HG03039 (cell line): Measurements from ENCODE around the gene DNTT.

Experiments used
- ATAC-seq: cut with Tn5 transposase; IDR thresholded peaks from one replicate; pipeline ENCODE4 v1.9.1; 2021; ENCODE audit warnings: mild to moderate bottlenecking, moderate library complexity; ENCODE audit not compliant: unreplicated experiment

Gene DNTT

GRCh38 chr10:96304230-96304629, at the start of gene DNTT:
Gene DNTT (plus strand): TSS chr10:96304434. CDS start chr10:96304498, 64 bp downstream.
- ATAC-seq = no peak

- ATAC-seq = no peak
Observed at GRCh38 chr10:96254976-96255375, 49.3 kb upstream of the DNTT start.

- no peak for ATAC-seq
Observed at GRCh38 chr10:96255549-96256333, 48.5 kb upstream of the DNTT start.

- ATAC-seq = no peak
Observed at GRCh38 chr10:96257944-96258343, 46.3 kb upstream of the DNTT start.

- ATAC-seq = no peak
Observed at GRCh38 chr10:96259150-96259549, 45.1 kb upstream of the DNTT start.

- ATAC-seq = no peak
Observed at GRCh38 chr10:96260014-96260413, 44.2 kb upstream of the DNTT start.

GRCh38 chr10:96261132-96261531, 43.1 kb upstream of the DNTT start:
- ATAC-seq = no peak

GRCh38 chr10:96261930-96262329, 42.3 kb upstream of the DNTT start:
- ATAC-seq = no peak

- no peak for ATAC-seq
Observed at GRCh38 chr10:96263176-96263575, 41.1 kb upstream of the DNTT start.

- ATAC-seq = no peak
Observed at GRCh38 chr10:96263669-96264068, 40.6 kb upstream of the DNTT start.

- ATAC-seq = no peak
Observed at GRCh38 chr10:96264938-96265337, 39.3 kb upstream of the DNTT start.

GRCh38 chr10:96266118-96266770, 38.0 kb upstream of the DNTT start:
- no peak for ATAC-seq

GRCh38 chr10:96267234-96267705, 37.0 kb upstream of the DNTT start:
- no peak for ATAC-seq

GRCh38 chr10:96268341-96268909, 35.8 kb upstream of the DNTT start:
- ATAC-seq = no peak

GRCh38 chr10:96269438-96270300, 34.6 kb upstream of the DNTT start:
- no peak for ATAC-seq

GRCh38 chr10:96270571-96270970, 33.7 kb upstream of the DNTT start:
- ATAC-seq = no peak

- peak; percentile 59 for ATAC-seq
Observed at GRCh38 chr10:96271016-96271815, 33.0 kb upstream of the DNTT start, which contains the start of gene BLNK. Gene BLNK (minus strand): TSS chr10:96271569. CDS start chr10:96271398, 171 bp downstream.

- ATAC-seq = no peak
Observed at GRCh38 chr10:96272316-96273280, 31.6 kb upstream of the DNTT start.
